T-helper 17 cell (primary cell): Measurements from ENCODE around the gene FAM156A. TPM values are rescaled to one million over a fixed set of nuclear protein-coding genes. Genes with fewer than 3 reads are reported as not detected.
"Not testable (repeated sequence)": the region's sequence is repeated elsewhere in the genome, so short reads cannot be mapped to it uniquely, and the experiment has no call there.

Experiments
- ATAC-seq: fragments of 150-1000 bp; cut with Tn5 transposase; 2 replicates; pipeline ENCODE4 v1.10.0; 2021; ENCODE audit warnings: mild to moderate bottlenecking, moderate library complexity
- DNase-seq, 3 donors: peaks; one replicate each; pipeline versions ENCODE4 v3.0.0 to v3.0.0-alpha.2; 2020 to 2021
- H3K9me3 ChIP-seq: one replicate; pipeline ENCODE4 v1.7.0; 2013; ENCODE audit warnings: low read length, mild to moderate bottlenecking; ENCODE audit not compliant: control insufficient read depth, poor library complexity, severe bottlenecking
- H3K27ac Mint-ChIP-seq: one replicate; pipeline ENCODE4 v1.8.0; 2022; ENCODE audit warnings: mild to moderate bottlenecking, moderate library complexity, mixed read lengths
- H3K27me3 Mint-ChIP-seq: one replicate; pipeline ENCODE4 v1.8.0; 2022; ENCODE audit warnings: mixed read lengths
- H3K36me3 Mint-ChIP-seq: one replicate; pipeline ENCODE4 v1.8.0; 2022; ENCODE audit warnings: low read depth, mixed read lengths
- H3K4me1 Mint-ChIP-seq: one replicate; pipeline ENCODE4 v1.8.0; 2022; ENCODE audit warnings: mild to moderate bottlenecking, mixed read lengths
- H3K4me3 Mint-ChIP-seq: one replicate; pipeline ENCODE4 v1.8.0; 2022; ENCODE audit warnings: mild to moderate bottlenecking, moderate library complexity, mixed read lengths
- total RNA-seq, 4 donors: library from RNA in 2 of 4; stranded (reverse) in 2 of 4; gene quantifications; one replicate each; pipeline ENCODE4 v1.2.3 and lab custom pipeline; 2022 to 2026

FAM156A gene
- total RNA-seq, 2 donors from 2014 or later, result 10.0 to 13.7 TPM

- not testable (repeated sequence) for H3K27ac Mint-ChIP-seq, H3K27me3 Mint-ChIP-seq, DNase-seq, H3K9me3 ChIP-seq, H3K4me1 Mint-ChIP-seq, H3K36me3 Mint-ChIP-seq, ATAC-seq, H3K4me3 Mint-ChIP-seq
Measured at GRCh38 chrX:52907137-52907536, 51.2 kb downstream of the FAM156A start.

- not testable (repeated sequence) for H3K4me3 Mint-ChIP-seq, H3K27ac Mint-ChIP-seq, ATAC-seq, H3K36me3 Mint-ChIP-seq, H3K27me3 Mint-ChIP-seq, DNase-seq, H3K9me3 ChIP-seq, H3K4me1 Mint-ChIP-seq
Measured at GRCh38 chrX:52906072-52906471, 52.2 kb downstream of the FAM156A start.

- ATAC-seq, DNase-seq, H3K4me3 Mint-ChIP-seq, H3K27me3 Mint-ChIP-seq, H3K36me3 Mint-ChIP-seq, H3K9me3 ChIP-seq, H3K27ac Mint-ChIP-seq, H3K4me1 Mint-ChIP-seq: not testable (repeated sequence)
Measured at GRCh38 chrX:52905531-52905930, 52.8 kb downstream of the FAM156A start.

Other genes with a start within 250 kb of the FAM156A start
- gene SSX2B, start 207.3 kb downstream of the FAM156A start, total RNA-seq, result not detected
- gene SPANXN5, start 161.1 kb downstream of the FAM156A start, total RNA-seq, result not detected
- not detected for gene XAGE5, start 147.2 kb downstream of the FAM156A start, total RNA-seq
- not detected for gene XAGE3, start 90.4 kb downstream of the FAM156A start, total RNA-seq
- 10 to 100 TPM in 1 of 2 donors, 1 to 10 TPM in 1; 6.0 to 10.5 TPM for gene FAM156B, start 61.2 kb downstream of the FAM156A start, total RNA-seq
- gene GPR173, start 90.3 kb upstream of the FAM156A start, total RNA-seq, result not detected
- 100 to 1,000 TPM; 201 to 218 TPM for gene TSPYL2, start 123.8 kb upstream of the FAM156A start, total RNA-seq
- 10 to 100 TPM in 1 of 2 donors, 1 to 10 TPM in 1; 9.8 to 10.1 TPM for gene KANTR, start 135.6 kb upstream of the FAM156A start, total RNA-seq